ENCODE results near the gene SEC23IP. TPM values are rescaled to one million over a fixed set of nuclear protein-coding genes. Genes with fewer than 3 reads are reported as not detected.

Gene SEC23IP
- total RNA-seq, 4 donors from 2014 or later, result 20.5 to 51.7 (median 31.8) TPM

GRCh38 chr10:119942973-119943372 lies 50.4 kb downstream of the SEC23IP start:
- intact Hi-C loops (cut with DNase I; ENCODE audit: low total_unique reads), result no loop called here
- H3K27me3 ChIP-seq, result no peaks in the 10 kb centered on the region
- TF ChIP-seq EP300 (IDR thresholded peaks at IDR 0.05; ENCODE audit: low read depth), result no peak
- no peak for TF ChIP-seq POLR2A (IDR thresholded peaks at IDR 0.05)
- TF ChIP-seq POLR2AphosphoS5 (IDR thresholded peaks at IDR 0.05), result no peak
- TF ChIP-seq, protein P1, sequence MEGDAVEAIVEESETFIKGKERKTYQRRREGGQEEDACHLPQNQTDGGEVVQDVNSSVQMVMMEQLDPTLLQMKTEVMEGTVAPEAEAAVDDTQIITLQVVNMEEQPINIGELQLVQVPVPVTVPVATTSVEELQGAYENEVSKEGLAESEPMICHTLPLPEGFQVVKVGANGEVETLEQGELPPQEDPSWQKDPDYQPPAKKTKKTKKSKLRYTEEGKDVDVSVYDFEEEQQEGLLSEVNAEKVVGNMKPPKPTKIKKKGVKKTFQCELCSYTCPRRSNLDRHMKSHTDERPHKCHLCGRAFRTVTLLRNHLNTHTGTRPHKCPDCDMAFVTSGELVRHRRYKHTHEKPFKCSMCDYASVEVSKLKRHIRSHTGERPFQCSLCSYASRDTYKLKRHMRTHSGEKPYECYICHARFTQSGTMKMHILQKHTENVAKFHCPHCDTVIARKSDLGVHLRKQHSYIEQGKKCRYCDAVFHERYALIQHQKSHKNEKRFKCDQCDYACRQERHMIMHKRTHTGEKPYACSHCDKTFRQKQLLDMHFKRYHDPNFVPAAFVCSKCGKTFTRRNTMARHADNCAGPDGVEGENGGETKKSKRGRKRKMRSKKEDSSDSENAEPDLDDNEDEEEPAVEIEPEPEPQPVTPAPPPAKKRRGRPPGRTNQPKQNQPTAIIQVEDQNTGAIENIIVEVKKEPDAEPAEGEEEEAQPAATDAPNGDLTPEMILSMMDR (IDR thresholded peaks at IDR 0.05), result no peak
- in situ Hi-C loops (cut with MboI; ENCODE audit: low pct_ligation_motif_present in 1 of 4, low pct_unique_long_range_greater_than_20kb in 1 of 4, low sequenced_read_pairs in 3 of 4), result no loop called here
- no peak for DNase-seq
- peaks cover 0 to 44% (median 14%) of the 10 kb centered on the region in 4 donors for H3K36me3 ChIP-seq
- no peaks in the 10 kb centered on the region for H3K9me3 ChIP-seq
- H3K4me1 ChIP-seq, result no peaks in the 10 kb centered on the region
- H3K4me3 ChIP-seq, result no peak overlapping the region
- no peak overlapping the region for H3K27ac ChIP-seq
- WGBS, 2 donors (ENCODE audit: low coverage in 1 of 2), result 96% methylated on average over 2 of the region's 2 CpGs; no CpG with 5 or more reads in 1 of the 2 donors

DNA sequence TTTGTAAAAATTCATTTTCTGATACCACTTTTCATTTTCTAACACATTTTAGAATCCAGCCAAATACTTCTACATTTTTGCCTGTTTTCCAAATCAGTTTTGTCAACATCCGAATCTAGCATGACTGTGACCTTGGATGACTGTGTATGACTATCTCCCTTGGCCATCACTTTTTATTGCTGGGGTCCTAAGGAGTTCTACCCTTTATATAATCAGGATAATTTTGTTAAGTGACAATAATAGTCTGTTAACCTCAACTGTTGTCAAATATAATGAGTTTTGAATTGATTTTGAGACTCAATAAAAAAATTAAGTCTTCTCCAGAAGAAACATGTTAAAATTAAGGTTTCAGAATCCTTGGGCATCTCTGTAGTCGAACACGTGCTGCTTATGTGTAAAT lies 53.3 kb downstream of the SEC23IP start:
- intact Hi-C loops (cut with DNase I; ENCODE audit: low total_unique reads), result no loop called here
- H3K9me3 ChIP-seq, result no peaks in the 10 kb centered on the region
- H3K27me3 ChIP-seq, result no peaks in the 10 kb centered on the region
- no peaks in the 10 kb centered on the region for H3K4me1 ChIP-seq
- H3K36me3 ChIP-seq, result peaks cover 0 to 27% (median 12%) of the 10 kb centered on the region in 4 donors
- H3K27ac ChIP-seq, result no peak overlapping the region
- in situ Hi-C loops (cut with MboI; ENCODE audit: low pct_ligation_motif_present in 1 of 4, low pct_unique_long_range_greater_than_20kb in 1 of 4, low sequenced_read_pairs in 3 of 4), result no loop called here
- H3K4me3 ChIP-seq, result no peak overlapping the region
- no peak for TF ChIP-seq EP300 (IDR thresholded peaks at IDR 0.05; ENCODE audit: low read depth)
- TF ChIP-seq POLR2AphosphoS5 (IDR thresholded peaks at IDR 0.05), result no peak
- no peak for DNase-seq
- 79 to 89% methylated on average over 3 of the region's 3 CpGs for WGBS, 2 donors (ENCODE audit: low coverage in 1 of 2)

DNA sequence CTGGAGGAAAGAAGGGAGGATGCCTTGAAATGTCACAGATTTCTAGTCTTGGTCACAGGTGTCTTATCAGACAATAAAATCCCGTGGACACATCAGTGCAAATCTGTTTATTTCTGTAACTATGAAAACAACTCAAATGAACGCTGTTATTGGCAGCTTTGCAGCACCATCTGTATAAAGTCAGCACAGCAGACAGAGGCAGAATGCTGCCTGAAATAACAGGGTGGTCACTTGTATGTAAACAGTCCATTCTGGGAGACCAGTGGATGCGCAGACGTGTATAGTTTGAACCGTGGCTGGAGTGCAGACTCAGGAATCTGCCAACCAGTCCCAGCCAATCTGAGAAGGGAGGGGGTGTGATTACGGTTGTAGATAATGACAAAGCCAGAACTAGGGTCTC lies 54.8 kb downstream of the SEC23IP start:
- in situ Hi-C loops (cut with MboI; ENCODE audit: low pct_ligation_motif_present in 1 of 4, low pct_unique_long_range_greater_than_20kb in 1 of 4, low sequenced_read_pairs in 3 of 4) (no loop called here), intact Hi-C loops (cut with DNase I; ENCODE audit: low total_unique reads) (no loop called here)
- whole genome bisulfite sequencing, 2 donors (ENCODE audit: low coverage in 1 of 2), result 17 to 52% methylated on average over 1 to 6 of the region's 6 CpGs
- Histone ChIP-seq H3K9me3 (no peaks in the 10 kb centered on the region), H3K4me1 (no peaks in the 10 kb centered on the region), H3K4me3 (no peak overlapping the region), H3K27me3 (no peaks in the 10 kb centered on the region), H3K27ac (no peak overlapping the region), H3K36me3 (peaks cover 0 to 13% (median 6%) of the 10 kb centered on the region in 4 donors)
- TF ChIP-seq, protein P1 (IDR thresholded peaks at IDR 0.05), result no peak
- DNase-seq, result no peak

- WGBS, 2 donors (ENCODE audit: low coverage in 1 of 2), result 83 to 84% methylated on average over 4 of the region's 4 CpGs
- no peak overlapping the region for H3K4me3 ChIP-seq
- TF ChIP-seq, protein P1 (IDR thresholded peaks at IDR 0.05), result no peak
- H3K27me3 ChIP-seq, result no peaks in the 10 kb centered on the region
- H3K36me3 ChIP-seq, result no peaks in the 10 kb centered on the region
- H3K27ac ChIP-seq, result no peak overlapping the region
- intact Hi-C loops (cut with DNase I; ENCODE audit: low total_unique reads), result no loop called here
- H3K4me1 ChIP-seq, result no peaks in the 10 kb centered on the region
- H3K9me3 ChIP-seq, result no peaks in the 10 kb centered on the region
- DNase-seq, result no peak
- in situ Hi-C loops (cut with MboI; ENCODE audit: low pct_ligation_motif_present in 1 of 4, low pct_unique_long_range_greater_than_20kb in 1 of 4, low sequenced_read_pairs in 3 of 4), result no loop called here
Observed at GRCh38 chr10:119957451-119957850, 64.9 kb downstream of the SEC23IP start.

GRCh38 chr10:119962837-119963236 lies 70.3 kb downstream of the SEC23IP start:
- Histone ChIP-seq H3K4me1 (no peaks in the 10 kb centered on the region), H3K27ac (no peak overlapping the region), H3K27me3 (no peaks in the 10 kb centered on the region), H3K9me3 (peaks cover 6 to 12% of the 10 kb centered on the region in 2 donors), H3K4me3 (no peak overlapping the region), H3K36me3 (no peaks in the 10 kb centered on the region)
- no peak for DNase-seq
- in situ Hi-C loops (cut with MboI; ENCODE audit: low pct_ligation_motif_present in 1 of 4, low pct_unique_long_range_greater_than_20kb in 1 of 4, low sequenced_read_pairs in 3 of 4), result no loop called here
- TF ChIP-seq POLR2AphosphoS5 (IDR thresholded peaks at IDR 0.05), result no peak
- no peak for TF ChIP-seq POLR2A (IDR thresholded peaks at IDR 0.05)
- intact Hi-C loops (cut with DNase I; ENCODE audit: low total_unique reads), result no loop called here

Measured in transverse colon (tissue), 4 donors.